Measurements from ENCODE around the gene PTPRM.

PTPRM gene

DNA sequence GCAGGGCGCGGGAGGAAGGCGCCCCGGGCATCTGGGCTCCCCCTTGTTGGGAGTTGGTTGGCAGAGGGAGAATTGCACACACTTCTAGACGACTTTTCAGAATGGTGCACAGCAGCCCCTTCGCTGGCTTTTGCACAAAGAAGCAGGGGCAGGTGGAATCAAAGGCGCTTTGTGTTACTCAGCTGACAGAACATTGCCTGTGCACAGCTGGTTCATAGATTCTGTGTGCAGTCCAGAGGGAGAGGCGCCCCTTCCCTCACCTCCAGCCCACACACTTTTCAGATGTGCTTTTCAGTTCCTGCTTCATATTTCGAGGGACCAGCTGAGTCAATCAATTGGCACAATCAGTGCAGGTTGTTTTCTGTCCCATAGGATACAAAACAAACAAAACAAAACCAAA, 693.7 kb downstream of the PTPRM start:
- no peak for DNase-seq

DNA sequence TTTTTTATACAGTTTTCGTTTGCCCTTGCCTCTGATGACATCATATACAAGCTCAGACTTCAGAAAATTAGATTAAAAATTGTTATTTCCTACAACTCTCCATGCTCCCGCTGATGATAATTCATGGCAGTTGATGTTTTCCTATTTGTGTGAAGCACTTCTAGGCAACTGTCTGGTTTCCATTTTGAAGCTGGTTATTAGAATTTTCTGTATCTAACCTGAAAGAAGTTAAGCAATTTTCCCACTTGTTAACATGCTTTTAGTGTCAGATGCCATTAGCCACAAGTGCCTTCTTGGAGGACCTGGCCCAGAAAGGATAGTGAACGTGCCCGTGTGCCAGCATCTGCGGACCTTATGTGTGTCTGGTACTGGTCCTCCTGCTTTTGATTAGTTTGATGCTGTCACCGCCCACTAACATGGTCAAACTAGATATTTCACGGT, 694.6 kb downstream of the PTPRM start:
- no peak for DNase-seq

DNA sequence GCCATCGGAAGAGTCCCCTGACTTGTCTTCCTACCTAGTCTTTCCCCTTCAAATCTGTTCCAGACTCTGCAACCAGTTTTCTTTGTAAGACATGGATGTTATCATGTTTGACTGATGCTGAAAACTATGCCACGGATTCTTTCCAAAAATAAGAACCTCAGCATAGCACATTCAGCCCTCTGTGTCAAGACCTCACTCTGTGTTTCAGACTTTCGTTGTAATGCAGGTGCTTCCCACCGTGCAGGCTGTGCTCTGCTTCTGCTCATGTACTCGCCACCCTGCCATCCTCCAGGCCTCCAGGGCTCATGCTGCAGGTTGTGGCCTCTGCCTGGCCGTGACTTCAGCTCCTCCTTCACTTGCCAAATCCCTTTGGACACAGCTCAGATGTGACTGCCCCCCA, 695.1 kb downstream of the PTPRM start:
- DNase-seq: no peak

DNA sequence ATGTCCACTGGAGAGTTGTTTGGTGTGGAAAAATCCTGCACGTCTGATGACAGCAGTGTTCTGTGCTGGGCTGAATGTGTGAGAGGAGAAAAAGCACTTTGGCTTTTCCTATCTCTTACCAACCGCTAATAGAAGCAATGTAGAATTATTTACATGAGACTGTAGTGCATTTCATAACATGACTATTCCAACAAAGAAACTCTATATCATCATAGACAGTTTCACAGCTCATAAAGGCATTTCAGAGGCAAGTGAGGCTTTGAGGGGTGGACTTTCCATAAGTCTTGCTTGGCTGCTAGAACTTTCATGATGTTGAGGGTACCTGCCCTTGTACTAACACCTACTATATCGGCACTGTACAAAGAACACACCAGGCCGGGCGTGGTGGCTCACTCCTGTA, 697.0 kb downstream of the PTPRM start:
- DNase-seq: no peak

DNA sequence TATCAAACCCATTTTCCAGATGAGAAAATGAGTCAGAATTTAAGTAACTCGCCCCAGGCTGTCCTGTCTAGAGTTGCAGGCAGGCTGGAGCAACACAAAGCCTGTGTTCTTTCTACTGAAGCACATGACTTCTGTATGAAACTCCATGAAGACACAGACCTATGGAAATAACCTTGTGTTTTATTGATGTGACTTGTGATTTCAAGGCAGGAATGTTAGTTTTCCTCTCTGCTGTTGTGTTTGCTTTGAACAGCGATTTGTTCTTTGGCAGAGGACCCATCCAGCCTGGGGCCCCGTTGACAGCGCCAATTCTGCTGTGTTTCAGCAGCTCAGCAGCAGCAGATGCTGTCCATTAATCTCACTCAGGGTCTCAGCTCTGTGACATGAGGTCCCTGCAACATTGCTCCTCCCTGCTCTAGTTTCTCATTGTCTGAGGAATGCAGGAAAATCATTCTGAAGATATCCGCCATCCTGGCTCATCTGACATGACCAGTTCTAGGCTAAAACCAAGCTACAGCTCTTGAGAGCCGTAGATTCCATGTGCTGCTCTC, 697.8 kb downstream of the PTPRM start:
- DNase-seq: no peak

GRCh38 chr18:8272254-8272653, 705.1 kb downstream of the PTPRM start:
- DNase-seq: no peak

- no peak for DNase-seq
Measured at GRCh38 chr18:8274370-8274769, 707.3 kb downstream of the PTPRM start.

- DNase-seq: no peak
Measured at GRCh38 chr18:8276406-8276805, 709.3 kb downstream of the PTPRM start.

DNA sequence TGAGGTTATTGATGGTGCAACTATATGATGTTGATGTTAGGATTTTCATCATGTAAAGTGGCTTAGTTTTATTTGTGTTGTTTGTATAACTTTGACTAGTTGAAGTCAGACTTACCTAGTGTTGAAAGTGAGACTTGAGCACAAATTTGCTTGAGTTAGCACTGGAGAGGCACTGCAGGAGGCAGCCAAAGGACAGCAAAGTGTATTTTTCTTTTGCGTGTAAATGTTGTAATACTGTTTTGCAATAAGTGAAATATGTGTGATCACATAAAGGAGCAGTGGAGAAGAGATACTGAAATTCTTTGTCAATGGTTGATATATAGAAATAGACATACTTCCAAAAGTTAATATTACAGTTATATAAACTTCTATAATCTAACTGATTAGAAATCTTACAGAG, 710.2 kb downstream of the PTPRM start:
- DNase-seq: no peak

GRCh38 chr18:8279346-8279745, 712.2 kb downstream of the PTPRM start:
- DNase-seq: no peak

DNA sequence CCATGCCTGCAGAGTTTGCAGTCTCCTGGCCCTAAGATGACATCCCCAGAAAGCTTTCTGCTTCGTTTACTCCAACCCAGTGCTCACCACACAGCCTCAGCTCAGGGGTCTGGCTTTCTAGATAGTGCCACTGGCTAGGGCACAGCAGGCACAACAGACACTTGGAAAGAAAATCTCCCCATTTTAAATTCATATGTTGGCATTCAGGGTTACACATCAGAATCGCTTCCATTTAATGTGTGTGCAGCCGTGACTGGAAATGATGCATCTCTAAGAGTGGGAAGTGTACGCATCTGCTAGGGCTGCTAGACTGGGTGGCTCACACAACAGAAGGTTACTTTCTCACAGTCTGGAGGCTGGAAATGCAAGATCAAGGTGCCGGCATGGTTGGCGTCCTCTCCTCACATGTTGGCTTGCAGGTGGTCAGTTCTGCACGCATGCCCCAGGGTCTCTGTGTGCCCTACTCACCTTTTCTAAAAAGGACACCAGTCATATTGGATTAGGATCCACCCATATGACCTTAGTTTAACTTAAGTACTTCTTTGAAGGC, 712.7 kb downstream of the PTPRM start:
- no peak for DNase-seq

DNA sequence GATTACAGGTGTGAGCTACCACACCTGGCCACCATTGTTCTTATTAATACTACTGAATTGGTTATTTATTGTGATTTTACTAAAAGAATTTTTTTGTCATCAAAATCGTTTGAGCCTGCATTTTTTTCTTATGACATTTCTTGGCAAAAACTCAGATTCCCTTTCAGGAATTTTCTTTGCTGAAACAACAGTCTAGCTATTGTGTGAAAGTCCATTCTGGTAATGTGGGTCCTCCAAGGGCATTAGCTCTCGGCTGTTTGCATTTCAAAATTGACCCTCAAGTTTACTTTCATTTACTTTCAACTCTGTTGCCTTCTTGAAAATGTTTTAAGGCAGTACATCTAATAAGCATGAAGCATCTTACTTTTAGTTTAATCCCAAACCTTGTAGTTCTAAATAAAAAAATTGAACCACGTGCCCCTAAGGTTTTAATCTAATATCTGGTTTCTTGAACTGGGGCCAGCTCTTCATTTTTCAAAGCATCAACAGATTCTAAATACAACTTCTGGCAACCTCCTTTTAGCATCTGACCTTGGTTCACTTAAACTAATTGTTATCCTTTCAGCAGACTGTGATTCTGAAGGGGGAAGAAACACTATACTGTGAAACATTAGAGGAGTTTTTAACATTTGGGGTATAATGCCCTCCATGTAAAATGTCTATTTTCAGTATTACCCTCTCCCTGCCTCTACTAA, 716.9 kb downstream of the PTPRM start:
- no peak for DNase-seq

- DNase-seq: no peak
Measured at GRCh38 chr18:8286303-8286702, 719.2 kb downstream of the PTPRM start.

DNA sequence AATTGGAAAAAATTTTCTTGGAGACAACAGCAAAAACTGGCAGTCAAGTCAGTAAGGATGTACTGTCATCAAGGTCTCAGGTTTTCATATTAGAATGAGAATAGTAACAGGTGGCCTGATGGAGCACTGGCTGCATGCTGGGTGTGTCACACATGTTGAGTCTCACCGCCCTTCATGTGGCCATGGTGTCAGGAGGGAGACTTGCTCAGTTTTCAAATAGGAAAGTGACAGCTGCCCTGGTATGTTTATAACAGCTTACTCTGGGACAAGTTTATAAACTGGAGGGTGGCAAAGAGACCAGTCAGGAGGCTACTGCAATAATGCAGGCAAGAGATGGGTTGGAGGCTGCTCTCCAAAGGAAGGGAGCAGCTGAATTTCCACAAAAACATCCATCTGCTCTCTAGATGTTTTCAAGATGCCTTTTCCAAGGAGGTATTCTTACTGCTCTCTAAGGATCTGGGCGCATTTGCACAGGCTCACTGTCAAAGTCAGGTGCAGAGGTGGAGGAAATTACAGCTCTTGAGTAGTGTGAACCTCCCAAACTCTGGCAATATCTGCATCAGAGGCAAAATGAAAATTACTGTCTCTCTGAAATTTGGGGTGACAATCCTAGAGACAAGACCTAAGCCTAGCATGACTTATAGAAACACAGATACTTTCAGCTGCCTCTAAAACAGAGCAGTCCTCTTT, 720.2 kb downstream of the PTPRM start:
- peak; percentile 20 for DNase-seq

DNA sequence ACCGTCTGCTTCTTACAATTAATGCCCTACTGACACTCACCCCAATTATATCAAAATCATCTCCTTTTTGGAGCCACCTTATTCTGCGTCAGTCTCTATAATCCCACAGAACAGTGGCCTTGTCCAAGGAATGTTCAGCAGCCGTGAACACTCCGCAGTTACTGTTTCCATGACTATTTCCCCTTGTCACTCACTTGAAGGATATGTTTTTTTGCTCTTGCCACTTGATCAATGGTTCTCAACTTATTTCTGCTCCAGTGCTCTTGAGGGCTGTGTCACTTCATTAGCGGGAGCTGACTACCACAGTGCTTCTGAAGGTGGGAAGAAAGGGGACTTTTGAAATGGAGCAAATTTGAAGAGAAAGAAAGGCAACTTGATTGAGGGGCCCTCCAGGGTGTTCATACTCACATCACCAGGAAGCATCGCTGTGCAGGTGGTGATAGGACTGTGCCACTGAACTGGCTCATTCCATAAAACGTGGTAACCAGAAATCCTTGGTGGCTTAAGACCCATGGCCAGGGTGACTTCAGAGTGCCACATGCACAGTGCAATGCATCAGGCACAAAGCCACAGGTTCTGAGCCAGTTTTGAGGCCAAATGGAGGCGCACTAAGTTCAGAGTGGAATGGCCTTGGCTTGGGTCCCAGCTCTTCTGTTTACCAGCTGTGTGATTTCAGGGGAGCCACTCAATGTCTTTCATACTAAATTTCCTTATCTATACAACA, 721.5 kb downstream of the PTPRM start:
- DNase-seq: no peak

- no peak for DNase-seq
Measured at GRCh38 chr18:8290435-8290834, 723.3 kb downstream of the PTPRM start.

- DNase-seq: no peak
Measured at GRCh38 chr18:8290913-8291312, 723.8 kb downstream of the PTPRM start.

DNA sequence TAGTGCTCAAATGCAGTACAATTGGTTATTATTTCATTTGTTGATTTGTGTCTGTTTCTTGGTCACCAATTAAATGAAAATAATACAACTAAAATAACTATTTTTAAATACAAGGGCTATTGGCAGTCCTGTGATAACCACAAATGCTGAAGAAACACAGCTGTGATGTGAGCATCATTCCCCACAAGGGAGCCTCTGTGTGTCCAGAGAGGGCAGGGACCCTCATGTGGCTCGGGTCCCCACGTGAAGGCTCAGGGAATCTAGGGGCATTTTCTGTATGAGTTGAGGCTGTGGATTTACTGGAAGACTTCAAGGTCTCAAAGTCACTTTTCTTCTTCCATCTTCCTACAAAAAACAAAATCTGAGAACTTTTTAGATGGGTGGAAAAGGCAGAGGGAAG, 726.1 kb downstream of the PTPRM start:
- DNase-seq: no peak

- no peak for DNase-seq
Measured at GRCh38 chr18:8296886-8297616, 729.9 kb downstream of the PTPRM start.

GRCh38 chr18:8298186-8298585, 731.1 kb downstream of the PTPRM start:
- no peak for DNase-seq

- DNase-seq: no peak
Measured at GRCh38 chr18:8299054-8299980, 732.2 kb downstream of the PTPRM start.

All from NCI-H2171 (cell line).